ENCODE measurements around the gene CDCA4. TPM values are rescaled to one million over a fixed set of nuclear protein-coding genes. Genes with fewer than 3 reads are reported as not detected.

Gene CDCA4
- total RNA-seq, 1 donor from 2014 or later = 21.5 TPM

DNA sequence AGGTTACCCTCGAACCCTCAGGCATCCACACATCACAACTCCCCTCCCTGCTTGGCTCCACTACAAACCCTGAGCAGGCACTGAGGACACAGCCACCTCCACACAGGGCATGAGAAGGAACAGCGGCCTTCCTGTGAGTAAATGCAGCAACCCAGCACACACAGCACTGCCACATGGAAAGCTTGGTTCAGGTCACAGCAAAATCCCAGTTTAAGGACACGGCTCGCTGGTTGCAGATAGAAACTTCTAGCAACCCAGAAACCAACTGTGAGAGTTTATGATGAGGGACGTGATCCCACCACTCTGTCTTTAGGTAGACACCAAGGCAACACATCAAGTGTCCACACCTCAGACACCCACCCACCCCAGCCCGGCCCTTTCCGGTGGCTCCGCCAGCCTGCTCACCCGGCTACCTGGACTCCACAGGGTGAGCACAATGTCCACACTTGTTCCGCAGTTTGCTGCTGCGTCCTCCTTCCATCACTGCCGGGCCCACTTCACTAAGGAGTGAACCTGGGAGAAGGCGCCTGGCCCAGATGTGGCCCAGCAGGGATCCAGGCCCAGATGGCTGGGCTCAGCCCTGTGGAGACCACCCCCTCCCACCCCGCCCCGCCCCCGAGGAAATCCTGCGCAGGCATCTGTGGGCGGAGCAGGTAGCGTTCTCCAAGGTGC is 13.2 kb downstream of the CDCA4 start:
- Mint-ChIP-seq H3K36me3 (ENCODE audit: insufficient read depth) (peaks cover 2% of the 10 kb centered on the region), H3K4me1 (ENCODE audit: low read depth) (no peaks in the 10 kb centered on the region), H3K4me3 (ENCODE audit: low read depth) (no peak overlapping the region), H3K27ac (no peak overlapping the region), H3K27me3 (no peaks in the 10 kb centered on the region), H3K9me3 (ENCODE audit: low read depth) (no peaks in the 10 kb centered on the region)
- DNase-seq (ENCODE audit: low spot score, unreplicated experiment) = no peak
- TF ChIP-seq, protein P1, sequence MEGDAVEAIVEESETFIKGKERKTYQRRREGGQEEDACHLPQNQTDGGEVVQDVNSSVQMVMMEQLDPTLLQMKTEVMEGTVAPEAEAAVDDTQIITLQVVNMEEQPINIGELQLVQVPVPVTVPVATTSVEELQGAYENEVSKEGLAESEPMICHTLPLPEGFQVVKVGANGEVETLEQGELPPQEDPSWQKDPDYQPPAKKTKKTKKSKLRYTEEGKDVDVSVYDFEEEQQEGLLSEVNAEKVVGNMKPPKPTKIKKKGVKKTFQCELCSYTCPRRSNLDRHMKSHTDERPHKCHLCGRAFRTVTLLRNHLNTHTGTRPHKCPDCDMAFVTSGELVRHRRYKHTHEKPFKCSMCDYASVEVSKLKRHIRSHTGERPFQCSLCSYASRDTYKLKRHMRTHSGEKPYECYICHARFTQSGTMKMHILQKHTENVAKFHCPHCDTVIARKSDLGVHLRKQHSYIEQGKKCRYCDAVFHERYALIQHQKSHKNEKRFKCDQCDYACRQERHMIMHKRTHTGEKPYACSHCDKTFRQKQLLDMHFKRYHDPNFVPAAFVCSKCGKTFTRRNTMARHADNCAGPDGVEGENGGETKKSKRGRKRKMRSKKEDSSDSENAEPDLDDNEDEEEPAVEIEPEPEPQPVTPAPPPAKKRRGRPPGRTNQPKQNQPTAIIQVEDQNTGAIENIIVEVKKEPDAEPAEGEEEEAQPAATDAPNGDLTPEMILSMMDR (IDR thresholded peaks at IDR 0.05; ENCODE audit: unreplicated experiment) = no peak

DNA sequence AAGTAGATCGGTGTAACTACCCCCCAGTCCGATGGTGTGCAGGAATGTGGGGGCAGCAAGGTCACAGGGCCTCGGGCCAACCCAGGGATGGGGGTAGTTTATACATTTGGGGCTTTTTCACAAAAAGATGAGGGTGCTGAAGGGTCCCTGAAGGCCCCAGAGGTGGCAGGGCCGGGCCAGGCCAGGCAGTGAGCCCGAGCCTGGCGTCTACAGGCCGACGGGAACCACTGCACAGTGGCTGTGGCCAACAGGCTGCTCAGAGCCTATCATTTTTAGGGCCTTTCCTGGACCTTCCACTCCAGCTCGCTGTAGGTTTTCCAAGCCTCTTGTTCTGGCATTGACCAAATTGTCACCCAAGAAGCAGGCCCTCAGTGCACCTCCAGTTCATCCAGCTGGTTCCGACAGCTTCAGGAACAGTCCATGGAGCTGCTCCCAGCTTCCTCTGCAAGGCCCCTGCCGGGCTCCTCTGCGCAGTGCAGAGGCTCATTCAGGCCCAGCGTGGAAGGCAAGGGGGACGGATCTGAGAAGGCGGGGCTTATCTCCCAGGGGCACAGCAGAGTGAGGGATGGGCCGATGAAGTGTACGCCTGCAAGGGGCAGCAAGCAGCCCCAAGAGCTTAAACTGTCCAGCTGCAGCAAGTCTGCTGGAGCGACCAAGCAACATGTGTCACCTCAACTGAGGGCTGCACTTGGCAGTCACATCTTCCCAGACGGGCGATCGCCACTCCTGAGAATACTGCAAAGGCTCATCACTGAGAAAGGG is 13.9 kb downstream of the CDCA4 start:
- no peak for DNase-seq (ENCODE audit: low spot score, unreplicated experiment)
- Mint-ChIP-seq H3K4me1 (ENCODE audit: low read depth) (no peaks in the 10 kb centered on the region), H3K9me3 (ENCODE audit: low read depth) (no peaks in the 10 kb centered on the region), H3K36me3 (ENCODE audit: insufficient read depth) (peaks cover 2% of the 10 kb centered on the region), H3K27me3 (no peaks in the 10 kb centered on the region), H3K4me3 (ENCODE audit: low read depth) (no peak overlapping the region), H3K27ac (no peak overlapping the region)
- TF ChIP-seq, protein P1 (IDR thresholded peaks at IDR 0.05; ENCODE audit: unreplicated experiment) = no peak

DNA sequence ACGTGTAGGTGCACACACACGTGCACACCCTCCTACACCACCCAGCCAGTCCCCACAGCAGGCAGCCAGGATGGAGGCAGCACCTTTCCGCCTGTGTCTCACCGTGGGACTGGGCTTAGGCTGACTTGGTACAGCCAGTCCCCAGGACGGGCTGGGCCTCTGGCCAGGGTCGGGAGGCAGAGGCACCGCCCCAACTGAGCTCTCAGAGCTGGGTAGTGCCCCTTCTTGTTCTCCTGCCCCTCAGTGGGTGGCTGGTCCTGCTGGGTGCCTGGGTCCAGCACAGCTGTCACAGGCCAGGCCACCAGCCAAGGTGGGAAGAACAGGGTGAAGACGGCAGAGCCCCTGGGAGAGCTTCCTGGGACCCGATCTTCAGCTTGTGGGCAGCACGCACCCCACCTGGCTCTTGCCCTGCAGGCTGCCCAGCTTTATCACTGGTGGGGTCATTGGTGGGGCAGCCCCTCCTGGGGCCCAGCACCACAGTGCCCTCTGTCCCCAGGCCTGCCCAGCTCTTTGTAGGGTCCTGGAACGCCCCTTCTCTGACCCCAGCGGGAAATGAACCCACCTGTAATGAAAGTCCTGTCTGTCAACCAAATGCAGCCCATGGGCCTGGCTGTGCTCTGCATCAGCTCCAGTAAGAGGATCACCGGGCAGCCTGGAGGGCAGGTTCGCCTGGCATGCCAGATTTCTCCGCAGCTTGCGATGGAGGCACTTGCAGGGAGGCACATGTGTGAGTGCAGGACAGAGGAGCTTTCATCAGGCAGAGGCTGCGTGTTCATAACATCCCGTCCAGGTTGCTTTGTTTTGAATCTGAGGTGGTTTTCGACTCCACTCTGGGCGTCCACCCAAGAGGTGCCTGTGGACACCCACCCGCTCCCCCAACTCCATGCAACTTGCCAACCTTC is 14.7 kb downstream of the CDCA4 start:
- Mint-ChIP-seq H3K36me3 (ENCODE audit: insufficient read depth) (peaks cover 2% of the 10 kb centered on the region), H3K27ac (no peak overlapping the region), H3K4me1 (ENCODE audit: low read depth) (no peaks in the 10 kb centered on the region), H3K27me3 (no peaks in the 10 kb centered on the region), H3K4me3 (ENCODE audit: low read depth) (no peak overlapping the region), H3K9me3 (ENCODE audit: low read depth) (no peaks in the 10 kb centered on the region)
- TF ChIP-seq, protein P1 (IDR thresholded peaks at IDR 0.05; ENCODE audit: unreplicated experiment) = no peak
- DNase-seq (ENCODE audit: low spot score, unreplicated experiment) = no peak

DNA sequence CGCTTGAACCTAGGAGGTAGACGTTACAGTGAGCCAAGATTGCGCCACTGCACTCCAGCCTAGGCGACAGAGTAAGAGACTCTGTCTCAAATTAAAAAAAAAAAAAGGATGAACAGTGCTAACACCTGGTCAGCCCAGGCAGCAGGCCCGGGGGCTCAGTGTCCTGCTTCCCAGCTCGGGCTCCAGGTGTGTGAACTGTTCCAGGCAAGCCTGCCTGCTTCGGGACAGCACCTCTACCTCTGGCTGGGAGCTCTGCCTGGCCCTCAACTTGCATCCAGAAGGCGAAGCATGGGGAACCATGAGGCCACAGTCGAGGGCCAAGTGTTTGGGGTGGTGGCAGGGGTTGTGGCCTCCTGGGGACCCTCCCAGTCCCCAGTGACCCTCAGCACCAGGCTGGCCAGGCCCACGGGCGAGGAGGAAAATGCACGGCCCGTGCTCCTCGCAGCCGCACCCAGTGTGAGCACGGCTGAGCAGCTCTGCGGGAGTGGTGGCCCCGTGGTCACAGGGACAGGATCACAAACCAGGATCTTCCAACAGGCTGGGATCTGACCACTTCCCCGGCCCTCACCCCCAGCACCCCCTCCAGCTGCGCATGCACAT is 15.5 kb downstream of the CDCA4 start:
- TF ChIP-seq, protein P1 (IDR thresholded peaks at IDR 0.05; ENCODE audit: unreplicated experiment) = no peak
- H3K27ac Mint-ChIP-seq = no peak overlapping the region

DNA sequence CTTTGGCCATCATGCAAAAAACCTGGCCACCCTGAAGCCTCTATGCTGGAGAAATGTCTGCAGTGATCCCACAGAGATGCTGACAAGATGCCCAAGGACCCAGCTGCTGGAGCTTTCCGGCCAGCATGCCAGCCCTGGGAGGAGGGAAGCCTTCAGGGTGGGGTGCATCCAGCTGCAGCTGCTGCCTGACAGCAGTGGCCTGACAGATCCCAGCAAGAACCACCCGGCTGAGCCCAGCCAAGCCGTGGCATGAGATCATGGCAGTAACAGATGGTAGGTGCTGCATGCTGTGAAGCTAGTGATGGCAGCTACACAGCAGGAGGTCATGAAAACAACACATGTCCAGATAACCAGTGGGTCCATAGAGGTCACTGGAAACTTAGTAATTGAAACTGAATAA is 21.5 kb downstream of the CDCA4 start:
- Mint-ChIP-seq H3K4me3 (ENCODE audit: low read depth) (no peak overlapping the region), H3K36me3 (ENCODE audit: insufficient read depth) (peaks cover 10% of the 10 kb centered on the region)

More for the DNA sequence above, 15.5 kb downstream of the CDCA4 start:
- no peaks in the 10 kb centered on the region for H3K9me3 Mint-ChIP-seq (ENCODE audit: low read depth)
- DNase-seq (ENCODE audit: low spot score, unreplicated experiment) = no peak
- no peaks in the 10 kb centered on the region for H3K27me3 Mint-ChIP-seq
- peaks cover 2% of the 10 kb centered on the region for H3K36me3 Mint-ChIP-seq (ENCODE audit: insufficient read depth)
- no peak overlapping the region for H3K4me3 Mint-ChIP-seq (ENCODE audit: low read depth)
- no peaks in the 10 kb centered on the region for H3K4me1 Mint-ChIP-seq (ENCODE audit: low read depth)

More for the DNA sequence above, 21.5 kb downstream of the CDCA4 start:
- Mint-ChIP-seq H3K27ac (no peak overlapping the region), H3K9me3 (ENCODE audit: low read depth) (no peaks in the 10 kb centered on the region), H3K27me3 (no peaks in the 10 kb centered on the region), H3K4me1 (ENCODE audit: low read depth) (no peaks in the 10 kb centered on the region)
- TF ChIP-seq, protein P1 (IDR thresholded peaks at IDR 0.05; ENCODE audit: unreplicated experiment) = no peak
- DNase-seq (ENCODE audit: low spot score, unreplicated experiment) = no peak

Measured in progenitor cell of endocrine pancreas (in vitro differentiated cells).